ENCODE results near the gene ROCK1. TPM values are rescaled to one million over a fixed set of nuclear protein-coding genes. Genes with fewer than 3 reads are reported as not detected.

Gene ROCK1
- total and polyA plus RNA-seq, 3 donors from 2014 or later, result 9.6 to 46.3 (median 43.1) TPM

DNA sequence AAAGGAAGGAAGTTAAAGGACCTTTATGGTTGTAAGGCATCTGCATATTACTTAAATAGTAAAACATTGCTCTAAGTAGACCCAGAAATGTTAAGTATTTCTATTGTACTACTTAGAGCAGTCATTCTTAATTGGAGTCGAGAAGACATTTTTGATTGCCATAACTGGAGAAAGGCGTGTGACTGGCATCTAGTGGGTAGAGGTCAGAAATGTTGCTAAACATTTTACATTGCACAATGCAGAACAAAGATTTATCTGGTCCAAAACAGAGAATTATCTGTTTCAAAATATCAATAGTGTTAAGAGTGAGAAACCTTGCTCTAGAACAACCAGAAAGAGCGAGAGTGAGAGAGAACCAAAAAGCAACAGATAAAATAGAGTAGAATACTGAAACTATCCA, 23.3 kb upstream of the ROCK1 start:
- Histone ChIP-seq H3K27me3 (no peaks in the 10 kb centered on the region), H3K9me3 (no peaks in the 10 kb centered on the region), H3K4me3 (no peak overlapping the region), H3K4me1 (peaks cover 4% of the 10 kb centered on the region), H3K27ac (no peak overlapping the region), H3K36me3 (ENCODE audit: low read depth, missing control alignments) (no peaks in the 10 kb centered on the region)
- intact Hi-C loops (cut with DNase I; ENCODE audit: low total_unique reads), result no loop called here
- 73 to 74% methylated on average over 3 of the region's 3 CpGs for WGBS, 2 donors
- DNase-seq, result no peak
- TF ChIP-seq POLR2A (IDR thresholded peaks at IDR 0.05) (no peak), CTCF (IDR thresholded peaks at IDR 0.05) (no peak)

DNA sequence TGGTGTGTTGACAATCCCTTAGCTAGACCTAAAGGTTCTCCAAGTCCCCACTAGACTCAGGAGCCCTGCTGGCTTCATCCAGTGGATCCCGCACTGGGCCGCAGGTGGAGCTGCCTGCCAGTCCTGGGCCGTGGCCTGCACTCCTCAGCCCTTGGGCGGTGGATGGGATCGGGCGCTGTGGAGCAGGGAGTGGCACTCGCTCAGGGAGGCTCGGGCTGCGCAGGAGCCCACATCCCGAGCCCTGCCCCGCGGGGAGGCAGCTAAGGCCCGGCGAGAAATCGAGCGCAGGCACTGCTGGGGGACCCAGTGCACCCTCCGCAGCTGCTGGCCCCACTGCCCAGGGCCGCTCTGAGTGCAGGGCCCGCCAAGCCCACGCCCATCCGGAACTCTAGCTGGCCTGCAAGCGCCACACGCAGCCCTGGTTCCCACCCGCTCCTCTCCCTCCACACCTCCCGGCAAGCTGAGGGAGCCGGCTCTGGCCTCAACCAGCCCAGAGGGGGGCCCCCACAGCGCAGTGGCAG, 20.8 kb upstream of the ROCK1 start:
- peaks cover 7% of the 10 kb centered on the region for H3K4me1 ChIP-seq
- TF ChIP-seq POLR2A (IDR thresholded peaks at IDR 0.05) (no peak), CTCF (IDR thresholded peaks at IDR 0.05) (no peak)
- H3K9me3 ChIP-seq, result no peaks in the 10 kb centered on the region
- H3K4me3 ChIP-seq, result no peak overlapping the region
- intact Hi-C loops (cut with DNase I; ENCODE audit: low total_unique reads), result no loop called here
- H3K36me3 ChIP-seq (ENCODE audit: low read depth, missing control alignments), result no peaks in the 10 kb centered on the region
- no peak overlapping the region for H3K27ac ChIP-seq
- no peak for DNase-seq
- H3K27me3 ChIP-seq, result no peaks in the 10 kb centered on the region
- WGBS, 2 donors, result 80 to 82% methylated on average over 2 to 19 of the region's 27 CpGs

- peak; percentile 21 for TF ChIP-seq POLR2A (IDR thresholded peaks at IDR 0.05)
- TF ChIP-seq CTCF (IDR thresholded peaks at IDR 0.05), result no peak
- no peaks in the 10 kb centered on the region for H3K9me3 ChIP-seq
- peak overlapping the region in 1 of 2 donors; percentile 54 for H3K27ac ChIP-seq
- intact Hi-C loops (cut with DNase I; ENCODE audit: low total_unique reads), result no loop called here
- no peaks in the 10 kb centered on the region for H3K27me3 ChIP-seq
- H3K4me1 ChIP-seq, result peaks cover 7% of the 10 kb centered on the region
- H3K36me3 ChIP-seq (ENCODE audit: low read depth, missing control alignments), result no peaks in the 10 kb centered on the region
- DNase-seq, result peak; percentile 65
- WGBS, 2 donors, result 74 to 75% methylated on average over 9 to 10 of the region's 10 CpGs
- H3K4me3 ChIP-seq, result peak overlapping the region; percentile 8 to 19
These were observed 20.1 kb upstream of the ROCK1 start for GRCh38 chr18:21131698-21132227.

DNA sequence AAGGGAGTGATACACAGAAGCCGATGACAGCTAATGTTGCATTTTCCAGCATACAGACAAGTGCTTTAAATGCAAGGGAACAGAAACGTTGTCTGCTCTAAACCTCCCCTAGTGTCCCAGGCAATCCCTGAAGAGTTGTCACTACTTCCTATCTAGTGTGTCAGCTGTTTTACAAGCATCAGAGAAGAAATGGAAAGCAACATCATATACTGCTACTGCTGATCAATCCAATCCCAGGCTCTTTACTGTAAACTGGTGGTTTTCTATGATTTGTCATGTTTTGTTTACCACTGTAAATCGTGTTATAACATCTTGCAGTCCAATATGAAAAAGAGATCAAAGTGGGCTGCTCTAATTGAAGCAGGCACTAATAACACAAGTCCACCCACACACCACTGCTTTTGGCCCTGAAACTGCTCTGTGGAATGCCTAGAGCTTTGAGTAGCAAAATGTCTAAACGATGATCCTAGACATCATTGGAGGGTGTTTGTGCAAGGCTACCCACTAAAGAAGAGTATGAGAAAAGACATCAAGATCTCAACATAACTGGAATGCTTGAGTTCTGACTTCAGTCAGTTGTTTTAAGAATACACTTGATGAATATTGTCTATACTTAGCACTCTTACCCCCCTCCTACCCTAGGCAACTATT, 18.1 kb upstream of the ROCK1 start:
- no peak for DNase-seq
- WGBS, 2 donors, result 22 to 45% methylated on average over 4 of the region's 4 CpGs
- H3K4me1 ChIP-seq, result peaks cover 7% of the 10 kb centered on the region
- no peaks in the 10 kb centered on the region for H3K27me3 ChIP-seq
- intact Hi-C loops (cut with DNase I; ENCODE audit: low total_unique reads), result no loop called here
- no peak overlapping the region for H3K27ac ChIP-seq
- TF ChIP-seq POLR2A (IDR thresholded peaks at IDR 0.05) (no peak), CTCF (IDR thresholded peaks at IDR 0.05) (no peak)
- H3K36me3 ChIP-seq (ENCODE audit: low read depth, missing control alignments), result no peaks in the 10 kb centered on the region
- no peak overlapping the region for H3K4me3 ChIP-seq
- H3K9me3 ChIP-seq, result no peaks in the 10 kb centered on the region
